SK-N-SH treated with all-trans-retinoic acid at 6 μM for 48 hours (cell line): ENCODE results near the gene CDH20.

ENCODE experiments used
- ATAC-seq: fragments of 200-7000 bp; cut with Tn5 transposase; 3 replicates; pipeline ENCODE4 v1.9.1; 2020; ENCODE audit warnings: mild to moderate bottlenecking, moderate library complexity
- ARNTL ChIP-seq: fragments of 450-650 bp; formaldehyde crosslinking; IDR thresholded peaks from 2 replicates; pipeline ENCODE4 v1.5.0; 2020; ENCODE audit warnings: low read depth, mild to moderate bottlenecking, moderate library complexity, borderline replicate concordance
- BACH2 ChIP-seq: fragments of 250-450 bp; sonication (Bioruptor Pico); IDR thresholded peaks from 2 replicates; pipeline ENCODE4 v1.9.0; 2021; ENCODE audit warnings: mild to moderate bottlenecking, borderline replicate concordance
- CSDC2 ChIP-seq: fragments of 250-450 bp; sonication (Bioruptor Pico); IDR thresholded peaks from 2 replicates; pipeline ENCODE4 v1.5.0; 2020; ENCODE audit warnings: mild to moderate bottlenecking, moderate library complexity
- ESRRG ChIP-seq: fragments of 250-450 bp; sonication (Bioruptor Pico); IDR thresholded peaks from 2 replicates; pipeline ENCODE4 v1.6.1; 2021; ENCODE audit warnings: mild to moderate bottlenecking
- GLIS3 ChIP-seq: fragments of 250-450 bp; sonication (Bioruptor Pico); IDR thresholded peaks from 2 replicates; pipeline ENCODE4 v1.5.0; 2020; ENCODE audit warnings: mild to moderate bottlenecking, moderate library complexity
- ISL1 ChIP-seq: fragments of 250-450 bp; sonication (Bioruptor Pico); IDR thresholded peaks from 2 replicates; pipeline ENCODE4 v2.1.2; 2022; ENCODE audit warnings: mild to moderate bottlenecking, moderate library complexity
- OSR1 ChIP-seq: fragments of 250-450 bp; sonication (Bioruptor Pico); IDR thresholded peaks from 2 replicates; pipeline ENCODE4 v1.8.0; 2022; ENCODE audit warnings: moderate library complexity, mild to moderate bottlenecking, inconsistent platforms
- PPARA ChIP-seq: fragments of 250-450 bp; sonication (Bioruptor Pico); IDR thresholded peaks from 2 replicates; pipeline ENCODE4 v1.5.0; 2020; ENCODE audit warnings: mild to moderate bottlenecking, borderline replicate concordance
- RARB ChIP-seq: fragments of 250-450 bp; sonication (Bioruptor Pico); IDR thresholded peaks from 2 replicates; pipeline ENCODE4 v1.8.0; 2021; ENCODE audit warnings: mild to moderate bottlenecking, moderate library complexity
- SNAI2 ChIP-seq: fragments of 250-450 bp; sonication (Bioruptor Pico); IDR thresholded peaks from 2 replicates; pipeline ENCODE4 v1.5.0; 2020; ENCODE audit warnings: mild to moderate bottlenecking, moderate library complexity
- TCF4 ChIP-seq: fragments of 250-450 bp; sonication (Bioruptor Pico); IDR thresholded peaks from 2 replicates; pipeline ENCODE4 v1.8.0; 2021; ENCODE audit warnings: mild to moderate bottlenecking, moderate library complexity, borderline replicate concordance
- TOX ChIP-seq: fragments of 250-450 bp; sonication (Bioruptor Pico); IDR thresholded peaks from 2 replicates; pipeline ENCODE4 v1.8.0; 2021; ENCODE audit warnings: mild to moderate bottlenecking, moderate library complexity, borderline replicate concordance
- ZC3H10 ChIP-seq: fragments of 250-450 bp; sonication (Bioruptor Pico); IDR thresholded peaks from 2 replicates; pipeline ENCODE4 v1.5.1; 2021; ENCODE audit warnings: mild to moderate bottlenecking, moderate library complexity
- ZNF565 ChIP-seq: fragments of 450-650 bp; formaldehyde crosslinking; conservative IDR thresholded peaks from 2 replicates; pipeline ENCODE4 v1.5.0; 2020; ENCODE audit warnings: low read depth, mild to moderate bottlenecking, moderate library complexity
- ZNF70 ChIP-seq: fragments of 450-650 bp; formaldehyde crosslinking; IDR thresholded peaks from 2 replicates; pipeline ENCODE4 v1.5.0; 2020; ENCODE audit warnings: mild to moderate bottlenecking, moderate library complexity
- ZNF8 ChIP-seq: fragments of 450-650 bp; formaldehyde crosslinking; IDR thresholded peaks from 2 replicates; pipeline ENCODE4 v1.5.0; 2020; ENCODE audit warnings: mild to moderate bottlenecking, moderate library complexity
- TF ChIP-seq, protein P1 (sequence below): fragments of 250-450 bp; sonication (Bioruptor Pico); IDR thresholded peaks from 2 replicates; pipeline ENCODE4 v1.8.0; 2020; ENCODE audit warnings: mild to moderate bottlenecking, moderate library complexity, borderline replicate concordance
- TF ChIP-seq, protein P2 (sequence below): fragments of 250-450 bp; sonication (Bioruptor Pico); IDR thresholded peaks from 2 replicates; pipeline ENCODE4 v1.5.0; 2020; ENCODE audit warnings: mild to moderate bottlenecking, moderate library complexity
- TF ChIP-seq, protein P3 (sequence below): fragments of 250-450 bp; sonication (Bioruptor Pico); IDR thresholded peaks from 2 replicates; pipeline ENCODE4 v1.8.0; 2021; ENCODE audit warnings: low read depth, mild to moderate bottlenecking, moderate library complexity, borderline replicate concordance
- TF ChIP-seq, protein P4 (sequence below): fragments of 250-450 bp; sonication (Bioruptor Pico); IDR thresholded peaks from 2 replicates; pipeline ENCODE4 v1.5.1; 2020; ENCODE audit warnings: low read depth, mild to moderate bottlenecking, moderate library complexity
- TF ChIP-seq, protein P5 (sequence below): fragments of 250-450 bp; sonication (Bioruptor Pico); IDR thresholded peaks from 2 replicates; pipeline ENCODE4 v1.5.1; 2021; ENCODE audit warnings: mild to moderate bottlenecking, moderate library complexity

The CDH20 gene

DNA sequence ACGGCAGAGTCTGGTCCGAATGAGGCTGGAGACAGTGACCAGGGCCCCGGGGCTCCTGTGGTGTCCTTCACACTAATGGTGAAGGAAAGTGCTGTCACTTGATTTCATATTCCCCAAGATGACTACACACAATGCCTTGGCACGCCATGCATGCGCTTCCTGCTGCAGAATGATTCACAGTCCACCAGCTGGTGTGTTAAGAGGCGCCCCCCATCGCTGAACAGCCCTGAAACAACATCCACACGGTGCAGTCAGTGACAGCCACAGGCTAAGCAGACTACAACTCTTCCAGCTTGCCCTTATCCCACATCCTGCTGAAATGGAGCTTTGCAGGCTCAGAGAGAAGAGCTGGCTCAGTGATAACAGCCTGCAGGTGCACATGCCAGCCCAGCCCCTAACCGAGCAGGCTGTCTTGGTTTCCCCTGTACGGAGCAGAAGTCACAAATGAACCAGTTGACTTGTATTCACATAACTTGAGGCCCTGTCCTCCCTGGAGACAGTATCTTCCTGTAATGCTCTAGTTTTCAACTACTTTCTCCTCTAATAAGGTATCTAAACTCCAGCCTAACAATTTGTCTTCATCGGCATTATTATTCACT is 24.3 kb upstream of the CDH20 start:
- no peak for ATAC-seq
- TF ChIP-seq TOX (no peak), ZC3H10 (CRISPR knock-in tag) (no peak), TCF4 (CRISPR knock-in tag) (no peak), CSDC2 (CRISPR knock-in tag) (no peak)
- TF ChIP-seq, protein P1, sequence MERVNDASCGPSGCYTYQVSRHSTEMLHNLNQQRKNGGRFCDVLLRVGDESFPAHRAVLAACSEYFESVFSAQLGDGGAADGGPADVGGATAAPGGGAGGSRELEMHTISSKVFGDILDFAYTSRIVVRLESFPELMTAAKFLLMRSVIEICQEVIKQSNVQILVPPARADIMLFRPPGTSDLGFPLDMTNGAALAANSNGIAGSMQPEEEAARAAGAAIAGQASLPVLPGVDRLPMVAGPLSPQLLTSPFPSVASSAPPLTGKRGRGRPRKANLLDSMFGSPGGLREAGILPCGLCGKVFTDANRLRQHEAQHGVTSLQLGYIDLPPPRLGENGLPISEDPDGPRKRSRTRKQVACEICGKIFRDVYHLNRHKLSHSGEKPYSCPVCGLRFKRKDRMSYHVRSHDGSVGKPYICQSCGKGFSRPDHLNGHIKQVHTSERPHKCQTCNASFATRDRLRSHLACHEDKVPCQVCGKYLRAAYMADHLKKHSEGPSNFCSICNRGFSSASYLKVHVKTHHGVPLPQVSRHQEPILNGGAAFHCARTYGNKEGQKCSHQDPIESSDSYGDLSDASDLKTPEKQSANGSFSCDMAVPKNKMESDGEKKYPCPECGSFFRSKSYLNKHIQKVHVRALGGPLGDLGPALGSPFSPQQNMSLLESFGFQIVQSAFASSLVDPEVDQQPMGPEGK (CRISPR knock-in tag): no peak

DNA sequence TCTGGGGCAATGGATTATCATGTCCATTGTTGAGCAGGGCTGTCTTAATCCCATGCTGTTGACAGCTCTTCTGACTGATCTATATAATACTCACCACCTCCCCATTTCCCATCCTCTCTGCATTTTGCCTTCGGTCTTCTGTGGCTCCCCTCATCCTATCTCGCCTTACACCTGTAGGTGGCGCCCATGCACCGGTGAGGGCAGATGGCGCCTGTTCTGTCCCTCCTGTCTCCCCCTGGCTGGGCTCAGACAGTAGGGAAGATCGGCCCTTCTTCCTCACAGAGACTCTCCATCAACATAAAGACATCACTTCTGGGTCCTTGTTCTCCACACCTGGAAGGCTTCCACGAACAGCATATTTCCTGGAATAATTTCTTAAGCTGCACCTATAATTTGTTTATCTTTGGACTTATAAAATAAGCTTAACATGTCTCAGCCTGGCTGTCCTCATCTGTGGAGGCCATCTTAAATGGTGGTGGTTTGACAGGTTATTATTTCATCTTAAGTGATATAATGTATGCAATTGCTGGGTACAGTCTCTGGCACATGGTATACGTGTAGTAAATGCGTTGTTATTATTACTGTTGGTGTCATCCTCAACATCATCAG is 10.9 kb upstream of the CDH20 start:
- TF ChIP-seq, protein P2, sequence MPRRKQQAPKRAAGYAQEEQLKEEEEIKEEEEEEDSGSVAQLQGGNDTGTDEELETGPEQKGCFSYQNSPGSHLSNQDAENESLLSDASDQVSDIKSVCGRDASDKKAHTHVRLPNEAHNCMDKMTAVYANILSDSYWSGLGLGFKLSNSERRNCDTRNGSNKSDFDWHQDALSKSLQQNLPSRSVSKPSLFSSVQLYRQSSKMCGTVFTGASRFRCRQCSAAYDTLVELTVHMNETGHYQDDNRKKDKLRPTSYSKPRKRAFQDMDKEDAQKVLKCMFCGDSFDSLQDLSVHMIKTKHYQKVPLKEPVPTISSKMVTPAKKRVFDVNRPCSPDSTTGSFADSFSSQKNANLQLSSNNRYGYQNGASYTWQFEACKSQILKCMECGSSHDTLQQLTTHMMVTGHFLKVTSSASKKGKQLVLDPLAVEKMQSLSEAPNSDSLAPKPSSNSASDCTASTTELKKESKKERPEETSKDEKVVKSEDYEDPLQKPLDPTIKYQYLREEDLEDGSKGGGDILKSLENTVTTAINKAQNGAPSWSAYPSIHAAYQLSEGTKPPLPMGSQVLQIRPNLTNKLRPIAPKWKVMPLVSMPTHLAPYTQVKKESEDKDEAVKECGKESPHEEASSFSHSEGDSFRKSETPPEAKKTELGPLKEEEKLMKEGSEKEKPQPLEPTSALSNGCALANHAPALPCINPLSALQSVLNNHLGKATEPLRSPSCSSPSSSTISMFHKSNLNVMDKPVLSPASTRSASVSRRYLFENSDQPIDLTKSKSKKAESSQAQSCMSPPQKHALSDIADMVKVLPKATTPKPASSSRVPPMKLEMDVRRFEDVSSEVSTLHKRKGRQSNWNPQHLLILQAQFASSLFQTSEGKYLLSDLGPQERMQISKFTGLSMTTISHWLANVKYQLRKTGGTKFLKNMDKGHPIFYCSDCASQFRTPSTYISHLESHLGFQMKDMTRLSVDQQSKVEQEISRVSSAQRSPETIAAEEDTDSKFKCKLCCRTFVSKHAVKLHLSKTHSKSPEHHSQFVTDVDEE (CRISPR knock-in tag): no peak
- no peak for TF ChIP-seq ARNTL
- no peak for TF ChIP-seq BACH2 (CRISPR knock-in tag)
- TF ChIP-seq SNAI2 (CRISPR knock-in tag): no peak
- TF ChIP-seq CSDC2 (CRISPR knock-in tag): no peak
- TF ChIP-seq ESRRG: no peak
- TF ChIP-seq, protein P3, sequence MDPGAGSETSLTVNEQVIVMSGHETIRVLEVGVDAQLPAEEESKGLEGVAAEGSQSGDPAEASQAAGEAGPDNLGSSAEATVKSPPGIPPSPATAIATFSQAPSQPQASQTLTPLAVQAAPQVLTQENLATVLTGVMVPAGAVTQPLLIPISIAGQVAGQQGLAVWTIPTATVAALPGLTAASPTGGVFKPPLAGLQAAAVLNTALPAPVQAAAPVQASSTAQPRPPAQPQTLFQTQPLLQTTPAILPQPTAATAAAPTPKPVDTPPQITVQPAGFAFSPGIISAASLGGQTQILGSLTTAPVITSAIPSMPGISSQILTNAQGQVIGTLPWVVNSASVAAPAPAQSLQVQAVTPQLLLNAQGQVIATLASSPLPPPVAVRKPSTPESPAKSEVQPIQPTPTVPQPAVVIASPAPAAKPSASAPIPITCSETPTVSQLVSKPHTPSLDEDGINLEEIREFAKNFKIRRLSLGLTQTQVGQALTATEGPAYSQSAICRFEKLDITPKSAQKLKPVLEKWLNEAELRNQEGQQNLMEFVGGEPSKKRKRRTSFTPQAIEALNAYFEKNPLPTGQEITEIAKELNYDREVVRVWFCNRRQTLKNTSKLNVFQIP (CRISPR knock-in tag): no peak
- no peak for TF ChIP-seq PPARA
- TF ChIP-seq TCF4 (CRISPR knock-in tag): no peak
- TF ChIP-seq ZNF565: no peak
- TF ChIP-seq, protein P4, sequence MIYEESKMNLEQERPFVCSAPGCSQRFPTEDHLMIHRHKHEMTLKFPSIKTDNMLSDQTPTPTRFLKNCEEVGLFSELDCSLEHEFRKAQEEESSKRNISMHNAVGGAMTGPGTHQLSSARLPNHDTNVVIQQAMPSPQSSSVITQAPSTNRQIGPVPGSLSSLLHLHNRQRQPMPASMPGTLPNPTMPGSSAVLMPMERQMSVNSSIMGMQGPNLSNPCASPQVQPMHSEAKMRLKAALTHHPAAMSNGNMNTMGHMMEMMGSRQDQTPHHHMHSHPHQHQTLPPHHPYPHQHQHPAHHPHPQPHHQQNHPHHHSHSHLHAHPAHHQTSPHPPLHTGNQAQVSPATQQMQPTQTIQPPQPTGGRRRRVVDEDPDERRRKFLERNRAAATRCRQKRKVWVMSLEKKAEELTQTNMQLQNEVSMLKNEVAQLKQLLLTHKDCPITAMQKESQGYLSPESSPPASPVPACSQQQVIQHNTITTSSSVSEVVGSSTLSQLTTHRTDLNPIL (CRISPR knock-in tag): no peak
- TF ChIP-seq ZC3H10 (CRISPR knock-in tag): no peak
- TF ChIP-seq ZNF70 (CRISPR knock-in tag): no peak
- TF ChIP-seq, protein P5, sequence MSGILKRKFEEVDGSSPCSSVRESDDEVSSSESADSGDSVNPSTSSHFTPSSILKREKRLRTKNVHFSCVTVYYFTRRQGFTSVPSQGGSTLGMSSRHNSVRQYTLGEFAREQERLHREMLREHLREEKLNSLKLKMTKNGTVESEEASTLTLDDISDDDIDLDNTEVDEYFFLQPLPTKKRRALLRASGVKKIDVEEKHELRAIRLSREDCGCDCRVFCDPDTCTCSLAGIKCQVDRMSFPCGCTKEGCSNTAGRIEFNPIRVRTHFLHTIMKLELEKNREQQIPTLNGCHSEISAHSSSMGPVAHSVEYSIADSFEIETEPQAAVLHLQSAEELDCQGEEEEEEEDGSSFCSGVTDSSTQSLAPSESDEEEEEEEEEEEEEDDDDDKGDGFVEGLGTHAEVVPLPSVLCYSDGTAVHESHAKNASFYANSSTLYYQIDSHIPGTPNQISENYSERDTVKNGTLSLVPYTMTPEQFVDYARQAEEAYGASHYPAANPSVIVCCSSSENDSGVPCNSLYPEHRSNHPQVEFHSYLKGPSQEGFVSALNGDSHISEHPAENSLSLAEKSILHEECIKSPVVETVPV (CRISPR knock-in tag): no peak
- no peak for TF ChIP-seq GLIS3
- TF ChIP-seq ZNF8 (CRISPR knock-in tag): no peak
- TF ChIP-seq TOX: no peak
- no peak for TF ChIP-seq RARB (CRISPR knock-in tag)
- ATAC-seq: peak; percentile 100

DNA sequence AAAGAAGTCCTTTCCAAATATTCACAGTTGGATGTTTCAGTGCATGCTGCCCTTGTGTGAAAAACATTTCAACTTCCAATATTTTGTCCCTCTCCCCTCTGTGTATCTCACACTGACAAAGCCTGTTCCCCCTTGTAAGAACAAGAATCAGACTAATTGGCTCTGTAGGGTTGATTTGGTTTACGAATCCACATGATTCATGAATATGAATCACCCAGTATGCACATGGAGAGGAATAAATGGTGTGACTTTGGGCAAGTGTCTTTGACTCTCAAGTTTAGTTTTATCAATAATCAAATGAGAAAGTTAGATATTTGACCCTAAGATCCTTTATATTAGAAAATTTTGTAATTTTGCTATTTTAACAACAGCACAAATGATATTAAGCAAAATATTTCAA is 9.3 kb upstream of the CDH20 start:
- no peak for ATAC-seq
- TF ChIP-seq TCF4 (CRISPR knock-in tag): no peak
- TF ChIP-seq OSR1: no peak

DNA sequence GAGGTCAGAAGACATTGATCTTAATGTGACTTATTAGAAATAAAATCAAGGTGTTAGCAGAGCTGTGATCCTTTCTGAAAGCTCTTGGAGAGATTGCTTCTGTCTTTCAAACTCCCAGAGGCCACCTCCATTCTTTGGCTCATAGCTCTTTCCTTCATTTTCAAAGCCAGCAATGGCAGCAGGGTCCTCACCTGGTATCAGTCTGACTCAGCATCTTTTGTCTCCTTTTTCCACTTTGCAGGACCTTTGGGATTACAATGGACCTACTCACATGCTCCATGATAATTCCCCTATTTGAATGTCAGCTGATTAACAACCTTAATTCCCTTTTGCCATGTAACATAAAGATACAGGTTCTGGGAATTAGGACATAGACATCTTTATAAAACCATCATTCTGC is 6.8 kb upstream of the CDH20 start:
- no peak for ATAC-seq

More for the DNA sequence above, 6.8 kb upstream of the CDH20 start:
- no peak for TF ChIP-seq SNAI2 (CRISPR knock-in tag)
- no peak for TF ChIP-seq TOX
- TF ChIP-seq ZNF565: no peak
- TF ChIP-seq ISL1 (CRISPR knock-in tag): no peak
- TF ChIP-seq BACH2 (CRISPR knock-in tag): no peak
- no peak for TF ChIP-seq ZNF8 (CRISPR knock-in tag)
- TF ChIP-seq, protein P5 (CRISPR knock-in tag): no peak
- TF ChIP-seq, protein P3 (CRISPR knock-in tag): no peak
- TF ChIP-seq ZNF70 (CRISPR knock-in tag): no peak
- TF ChIP-seq, protein P4 (CRISPR knock-in tag): no peak
